KOPT-K1 (cell line): ENCODE measurements around the gene RARB.

Experiments
- H3K27ac ChIP-seq: fragments of 200-600 bp; sonication (generic); 2 replicates; pipeline ENCODE4 v1.5.1; 2016; ENCODE audit warnings: antibody characterized with exemption, mild to moderate bottlenecking, low read depth, low read length; ENCODE audit not compliant: poor library complexity, severe bottlenecking
- H3K36me3 ChIP-seq: fragments of 200-600 bp; sonication (generic); 2 replicates; pipeline ENCODE4 v1.5.1; 2017; ENCODE audit warnings: antibody characterized with exemption, mild to moderate bottlenecking, low read length, moderate library complexity; ENCODE audit not compliant: insufficient read depth
- H3K9me3 ChIP-seq: fragments of 200-600 bp; sonication (generic); 2 replicates; pipeline ENCODE4 v1.5.1; 2017; ENCODE audit warnings: antibody characterized with exemption, low read length, mild to moderate bottlenecking; ENCODE audit not compliant: insufficient read depth, poor library complexity, severe bottlenecking

RARB gene

GRCh38 chr3:25584011-25584789, 156.1 kb downstream of the RARB start:
- Histone ChIP-seq H3K36me3 (no peaks in the 10 kb centered on the region), H3K27ac (no peak overlapping the region), H3K9me3 (no peaks in the 10 kb centered on the region)

GRCh38 chr3:25585361-25586166, 157.5 kb downstream of the RARB start:
- Histone ChIP-seq H3K9me3 (no peaks in the 10 kb centered on the region), H3K36me3 (no peaks in the 10 kb centered on the region), H3K27ac (no peak overlapping the region)

GRCh38 chr3:25586167-25586505, 158.1 kb downstream of the RARB start:
- H3K9me3 ChIP-seq, result no peaks in the 10 kb centered on the region
- H3K27ac ChIP-seq, result no peak overlapping the region
- no peaks in the 10 kb centered on the region for H3K36me3 ChIP-seq

- no peaks in the 10 kb centered on the region for H3K36me3 ChIP-seq
- H3K9me3 ChIP-seq, result no peaks in the 10 kb centered on the region
- H3K27ac ChIP-seq, result no peak overlapping the region
Measured at GRCh38 chr3:25586553-25586952, 158.5 kb downstream of the RARB start.

GRCh38 chr3:25587094-25587493, 159.0 kb downstream of the RARB start:
- no peaks in the 10 kb centered on the region for H3K9me3 ChIP-seq
- no peak overlapping the region for H3K27ac ChIP-seq
- H3K36me3 ChIP-seq, result no peaks in the 10 kb centered on the region

- Histone ChIP-seq H3K9me3 (no peaks in the 10 kb centered on the region), H3K27ac (no peak overlapping the region), H3K36me3 (no peaks in the 10 kb centered on the region)
Measured at GRCh38 chr3:25587526-25587925, 159.5 kb downstream of the RARB start.

GRCh38 chr3:25587975-25588374, 159.9 kb downstream of the RARB start:
- Histone ChIP-seq H3K27ac (no peak overlapping the region), H3K36me3 (no peaks in the 10 kb centered on the region), H3K9me3 (no peaks in the 10 kb centered on the region)

- Histone ChIP-seq H3K27ac (no peak overlapping the region), H3K9me3 (no peaks in the 10 kb centered on the region), H3K36me3 (no peaks in the 10 kb centered on the region)
Measured at GRCh38 chr3:25588441-25589103, 160.5 kb downstream of the RARB start.

- no peak overlapping the region for H3K27ac ChIP-seq
- no peaks in the 10 kb centered on the region for H3K9me3 ChIP-seq
- H3K36me3 ChIP-seq, result no peaks in the 10 kb centered on the region
Measured at GRCh38 chr3:25589104-25589782, 161.2 kb downstream of the RARB start.

GRCh38 chr3:25589783-25590258, 161.8 kb downstream of the RARB start:
- H3K9me3 ChIP-seq, result no peaks in the 10 kb centered on the region

GRCh38 chr3:25592510-25592968, 164.5 kb downstream of the RARB start:
- Histone ChIP-seq H3K27ac (no peak overlapping the region), H3K9me3 (no peaks in the 10 kb centered on the region), H3K36me3 (peaks cover 22% of the 10 kb centered on the region)

More at GRCh38 chr3:25589783-25590258, 161.8 kb downstream of the RARB start:
- no peaks in the 10 kb centered on the region for H3K36me3 ChIP-seq
- H3K27ac ChIP-seq, result no peak overlapping the region

- H3K9me3 ChIP-seq, result no peaks in the 10 kb centered on the region
- no peak overlapping the region for H3K27ac ChIP-seq
- H3K36me3 ChIP-seq, result peaks cover 26% of the 10 kb centered on the region
Measured at GRCh38 chr3:25593001-25593400, 164.9 kb downstream of the RARB start.

GRCh38 chr3:25594007-25594502, 166.0 kb downstream of the RARB start:
- Histone ChIP-seq H3K9me3 (no peaks in the 10 kb centered on the region), H3K36me3 (peaks cover 37% of the 10 kb centered on the region), H3K27ac (no peak overlapping the region)

- no peak overlapping the region for H3K27ac ChIP-seq
- no peaks in the 10 kb centered on the region for H3K9me3 ChIP-seq
- peaks cover 71% of the 10 kb centered on the region for H3K36me3 ChIP-seq
Measured at GRCh38 chr3:25597535-25598101, 169.6 kb downstream of the RARB start.
